CD4-positive, alpha-beta T cell treated with Interleukin-6 at 100 ng/mL for 8 hours (primary cell): ENCODE data around the gene CRK.
A peak's percentile ranks its signal among the peaks of the same experiment; 100 is the strongest.

ENCODE experiments used
- DNase-seq: peaks from one replicate; pipeline ENCODE4 v3.0.0-alpha.2; 2020; ENCODE audit warnings: mixed read lengths, low spot score

Gene CRK

GRCh38 chr17:1486802-1487695 lies 31.0 kb upstream of the CRK start:
- peak; percentile 70 for DNase-seq

DNA sequence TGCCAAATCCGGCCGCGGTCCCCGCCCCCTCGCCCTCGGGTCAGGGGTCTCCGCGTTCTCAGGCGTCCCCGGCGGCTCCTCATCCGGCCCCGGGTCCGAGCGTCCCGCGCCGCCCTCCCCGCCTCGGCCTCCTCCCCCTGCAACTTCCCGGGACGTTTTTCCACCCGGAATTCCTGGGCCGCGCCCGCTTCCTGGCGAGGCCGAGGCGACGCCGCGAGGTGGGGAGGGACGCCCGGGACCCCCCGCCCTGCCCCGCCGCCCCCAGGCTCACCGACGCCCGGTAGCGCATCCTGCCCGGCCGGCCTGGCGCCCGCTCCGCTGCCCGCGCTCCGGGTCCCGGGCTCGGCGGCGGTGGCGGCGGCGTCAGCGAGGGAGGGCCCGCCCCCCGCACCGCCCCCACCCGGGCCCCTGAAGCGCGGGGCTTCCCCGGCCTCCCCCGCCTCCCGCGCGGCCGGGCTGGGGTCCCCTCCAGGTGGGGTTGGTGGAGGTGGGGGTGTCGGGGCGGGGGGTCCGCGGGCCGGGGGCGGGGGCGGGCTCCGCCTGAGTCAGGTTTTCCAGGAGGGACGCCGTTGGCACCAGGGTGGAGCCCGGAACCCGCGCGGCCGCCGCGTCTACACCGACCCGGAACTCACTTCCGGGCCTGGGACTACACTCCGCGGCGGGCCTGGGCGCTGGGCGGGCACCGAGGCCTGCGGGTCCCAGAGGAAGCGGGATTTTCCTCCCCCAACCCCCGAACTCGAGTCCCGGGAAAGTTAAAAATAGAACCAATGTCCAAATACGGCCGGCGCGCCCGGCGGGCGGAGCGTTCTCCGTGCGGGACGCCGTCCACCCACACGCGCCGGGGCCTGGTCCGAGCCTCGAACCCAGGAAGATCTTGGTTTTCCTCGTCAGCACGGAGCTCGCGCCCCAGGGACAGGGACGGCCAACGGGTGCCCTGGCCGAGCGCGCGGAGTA lies 29.7 kb upstream of the CRK start:
- DNase-seq: peak; percentile 39

GRCh38 chr17:1484676-1485422 lies 28.8 kb upstream of the CRK start:
- peak; percentile 30 for DNase-seq

DNA sequence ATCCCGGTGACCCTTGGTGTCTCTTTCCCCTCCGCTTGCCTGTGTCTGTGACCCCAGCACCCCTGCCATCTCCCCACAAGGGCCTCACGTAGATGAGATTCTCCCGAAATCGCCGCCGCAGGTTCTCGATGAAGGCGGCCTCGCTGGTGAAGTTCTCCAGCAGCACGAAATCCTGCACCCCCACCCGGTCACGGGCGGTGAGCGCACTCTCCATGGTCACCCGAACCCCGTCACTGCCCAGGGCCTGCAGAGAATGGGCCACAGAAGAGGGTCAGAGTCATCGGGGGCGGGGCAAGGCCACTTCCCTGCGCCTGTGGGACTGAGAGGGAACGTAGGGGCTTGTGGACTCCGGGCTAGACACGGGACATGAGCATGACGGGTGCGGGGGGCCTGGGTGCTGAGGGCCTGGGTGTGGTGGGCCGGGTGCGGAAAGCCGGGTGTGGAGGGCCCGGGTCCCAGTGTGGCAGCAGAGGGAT lies 28.1 kb upstream of the CRK start:
- DNase-seq: no peak

GRCh38 chr17:1482680-1483079 lies 26.6 kb upstream of the CRK start:
- no peak for DNase-seq

GRCh38 chr17:1481736-1482135 lies 25.7 kb upstream of the CRK start:
- no peak for DNase-seq

- DNase-seq: no peak
These were observed 24.9 kb upstream of the CRK start for GRCh38 chr17:1480747-1481465.

- DNase-seq: no peak
These were observed 22.4 kb upstream of the CRK start for GRCh38 chr17:1478418-1478817.

DNA sequence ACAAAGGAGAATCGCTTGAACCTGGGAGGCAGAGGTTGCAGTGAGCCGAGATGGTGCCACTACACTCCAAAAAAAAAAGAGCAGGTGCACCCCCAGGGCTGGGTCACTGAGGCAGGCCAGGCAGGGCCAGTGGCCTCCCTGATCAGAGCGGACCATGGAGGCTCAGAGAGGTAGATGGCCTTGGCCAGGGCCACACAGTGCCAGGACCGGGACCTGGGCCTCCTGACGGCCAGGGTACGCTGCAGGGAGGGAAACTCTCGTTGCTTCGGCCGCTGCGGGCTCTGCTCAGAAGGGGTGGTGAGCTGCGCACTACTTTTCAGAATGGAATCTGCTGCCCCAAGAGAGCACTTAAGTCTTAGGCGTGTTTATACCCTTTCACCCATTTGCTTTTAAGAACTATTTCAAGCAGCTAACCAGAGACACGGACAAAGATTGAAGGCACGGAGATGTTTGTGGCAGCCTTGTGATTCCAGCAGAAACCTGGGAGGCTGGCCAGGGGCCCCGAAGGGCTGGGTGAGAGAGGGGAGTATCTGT lies 19.4 kb upstream of the CRK start:
- no peak for DNase-seq

DNA sequence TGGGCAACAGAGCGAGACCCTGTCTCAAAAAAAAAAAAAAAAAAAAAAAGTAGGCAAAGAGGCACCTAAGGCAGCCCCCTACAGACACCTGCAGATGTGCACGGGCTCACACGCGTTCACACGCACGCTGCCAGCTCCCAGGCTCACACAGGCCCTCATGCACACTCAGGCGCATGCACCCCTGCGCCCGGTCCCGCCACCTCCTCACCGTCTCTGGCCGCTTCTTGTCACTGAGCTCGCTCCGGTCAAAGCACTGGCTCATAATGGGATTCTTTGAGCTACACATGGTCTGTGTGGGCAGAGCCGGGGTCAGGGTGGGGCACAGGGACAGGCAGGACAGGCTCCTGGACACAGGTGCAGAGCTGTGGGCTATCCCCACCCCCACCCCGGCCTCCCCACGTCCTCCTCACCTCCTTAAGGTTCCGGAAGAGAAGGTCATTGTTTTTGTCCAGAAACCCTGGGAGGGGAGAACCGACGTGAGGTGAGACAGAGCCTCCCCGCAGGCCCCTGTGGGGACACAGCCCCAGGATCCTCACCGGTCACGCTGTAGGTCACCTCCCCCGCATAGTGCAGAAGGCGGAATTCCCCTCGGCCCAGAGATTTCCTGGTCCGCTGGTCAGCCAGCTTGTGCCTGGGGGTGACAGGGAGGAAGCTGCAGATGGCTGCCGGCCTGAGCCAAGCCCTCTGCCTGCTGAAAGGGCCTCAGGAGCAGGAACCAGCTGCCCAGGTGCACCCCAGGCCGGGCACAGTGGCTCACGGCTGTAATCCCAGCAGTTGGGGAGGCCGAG lies 18.6 kb upstream of the CRK start:
- no peak for DNase-seq

DNA sequence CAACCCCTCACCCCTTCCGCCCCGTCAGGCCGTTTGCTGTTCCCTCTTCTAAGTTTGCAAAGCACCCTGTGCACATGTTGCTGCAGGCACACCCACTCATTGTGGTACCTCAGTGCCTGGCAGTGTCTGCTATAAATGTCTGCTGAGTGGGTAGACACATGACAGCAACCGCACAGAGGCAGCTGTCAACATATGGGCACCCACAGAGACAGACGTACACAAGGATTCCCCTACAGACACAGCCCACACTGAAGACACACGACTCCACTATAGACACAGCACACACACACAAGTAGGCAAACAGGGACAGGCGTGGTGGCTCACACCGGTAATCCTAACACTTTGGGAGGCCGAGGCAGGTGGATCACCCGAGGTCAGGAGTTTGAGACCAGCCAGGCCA lies 17.8 kb upstream of the CRK start:
- DNase-seq: no peak

DNA sequence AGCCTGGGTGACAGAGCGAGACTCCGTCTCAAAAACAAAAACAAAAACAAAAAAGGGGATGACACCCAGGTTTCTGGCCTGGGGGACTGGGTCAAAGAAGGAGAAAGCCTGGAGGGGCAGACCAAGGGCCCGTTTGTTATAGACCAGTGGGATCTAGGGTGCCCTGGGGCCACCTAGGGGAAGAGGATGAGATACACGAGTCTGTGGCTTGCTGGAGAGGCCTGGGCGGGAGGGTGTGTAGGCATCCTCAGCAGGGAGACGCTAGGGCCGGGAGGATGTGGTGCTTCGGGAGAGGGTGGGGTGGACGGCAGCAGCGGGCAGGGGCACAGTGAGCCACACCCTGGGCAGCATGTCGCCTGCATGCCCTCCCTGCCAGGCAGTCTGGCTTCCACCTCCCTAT lies 17.1 kb upstream of the CRK start:
- DNase-seq: peak; percentile 28

DNA sequence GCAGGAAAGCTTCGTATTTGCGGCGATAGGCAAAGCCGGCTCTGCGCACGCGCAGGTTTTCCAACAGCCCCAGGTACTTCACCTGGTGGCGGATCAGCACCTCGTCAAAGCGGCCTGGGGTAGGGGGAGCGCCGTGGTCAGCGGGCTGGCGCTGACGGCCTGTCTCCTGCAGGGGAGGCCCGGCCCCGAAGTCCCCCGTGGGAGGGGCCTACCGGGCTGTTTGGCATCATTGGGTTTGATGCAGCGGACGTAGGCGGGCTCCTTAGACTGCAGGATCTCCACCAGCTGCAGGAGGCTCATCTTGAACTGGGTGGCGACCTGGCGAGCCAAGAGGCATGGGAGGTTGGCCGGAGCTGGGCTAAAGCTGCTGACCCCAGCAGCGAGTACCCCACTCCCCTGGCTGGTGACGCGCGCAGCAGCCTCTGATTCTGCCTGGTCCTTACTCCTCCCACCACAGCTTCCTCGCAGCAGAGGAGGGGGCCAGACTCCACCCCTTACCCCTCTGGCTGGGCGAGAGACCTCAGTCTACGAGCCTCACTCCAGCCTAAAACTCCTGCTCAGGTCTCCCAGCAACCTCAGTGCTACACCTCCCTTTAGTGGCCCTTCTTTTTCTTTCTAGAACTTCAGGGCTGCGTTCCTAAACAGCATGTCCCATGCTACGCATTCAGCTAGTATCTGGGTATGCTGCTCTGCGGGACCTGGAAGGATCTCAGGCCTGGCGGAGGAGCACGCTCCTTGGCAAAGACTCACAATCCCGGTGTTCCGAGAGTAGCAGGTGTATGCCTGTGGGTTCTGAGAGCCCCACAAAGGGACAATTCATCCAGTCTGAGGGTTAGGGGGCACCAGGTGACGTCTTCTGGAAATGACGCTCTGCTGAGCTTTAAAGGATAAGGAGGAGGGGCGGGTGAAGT lies 16.1 kb upstream of the CRK start:
- DNase-seq: no peak

- no peak for DNase-seq
These were observed 15.5 kb upstream of the CRK start for GRCh38 chr17:1471490-1471889.

GRCh38 chr17:1470755-1471462 lies 14.9 kb upstream of the CRK start:
- DNase-seq: no peak

- no peak for DNase-seq
These were observed 14.2 kb upstream of the CRK start for GRCh38 chr17:1470071-1470754.

DNA sequence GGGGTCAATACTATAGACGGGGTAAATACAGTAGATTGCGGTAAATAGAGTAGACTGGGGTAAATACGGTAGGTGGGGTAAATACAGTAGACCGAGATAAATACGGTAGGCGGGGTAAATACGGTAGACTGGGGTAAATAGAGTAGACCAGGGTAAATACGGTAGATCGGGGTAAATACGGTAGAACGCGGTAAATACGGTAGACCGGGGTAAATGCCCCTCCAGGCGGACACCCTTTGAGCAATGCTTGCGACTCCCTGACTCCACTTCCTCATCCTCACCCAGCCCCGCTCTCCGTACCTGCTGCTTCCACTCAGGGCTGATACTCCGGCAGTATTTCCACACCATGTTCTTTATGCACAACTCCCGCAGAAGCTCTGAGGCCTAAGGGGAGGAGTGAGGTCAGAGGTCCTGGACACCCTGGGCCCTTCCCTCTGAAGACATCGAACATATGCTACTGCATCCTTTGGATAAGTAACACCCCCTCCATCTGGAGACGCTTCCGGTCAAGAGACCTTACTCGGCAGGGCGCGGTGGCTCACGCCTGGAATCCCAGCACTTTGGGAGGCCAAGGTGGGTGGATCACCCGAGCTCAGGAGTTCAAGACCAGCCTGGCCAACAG lies 13.3 kb upstream of the CRK start:
- no peak for DNase-seq
